ENCODE results near the gene GJD4.

GRCh38 chr10:35564341-35564968 lies 40.7 kb upstream of the GJD4 start:
- TF ChIP-seq CTCF (conservative IDR thresholded peaks at IDR 0.05 in 1 of 2, IDR thresholded peaks at IDR 0.05 in 1 of 2; ENCODE audit: extremely low read depth in 1 of 2, insufficient read depth in 1 of 2, low read depth in 1 of 2, low read length in 2 of 2): no peak
- TF ChIP-seq EZH2 (IDR thresholded peaks at IDR 0.05; ENCODE audit: borderline replicate concordance, low read length): no peak

Measured in mammary epithelial cell (primary cell).